NOMO-1 treated with DMSO at 0.1 percent for 48 hours (cell line): ENCODE measurements around the gene CEP128.

Experiments used
- DNase-seq: peaks from one replicate; lab custom pipeline; 2025; ENCODE audit not compliant: unreplicated experiment; lab: John Stamatoyannopoulos, UW

CEP128 gene

DNA sequence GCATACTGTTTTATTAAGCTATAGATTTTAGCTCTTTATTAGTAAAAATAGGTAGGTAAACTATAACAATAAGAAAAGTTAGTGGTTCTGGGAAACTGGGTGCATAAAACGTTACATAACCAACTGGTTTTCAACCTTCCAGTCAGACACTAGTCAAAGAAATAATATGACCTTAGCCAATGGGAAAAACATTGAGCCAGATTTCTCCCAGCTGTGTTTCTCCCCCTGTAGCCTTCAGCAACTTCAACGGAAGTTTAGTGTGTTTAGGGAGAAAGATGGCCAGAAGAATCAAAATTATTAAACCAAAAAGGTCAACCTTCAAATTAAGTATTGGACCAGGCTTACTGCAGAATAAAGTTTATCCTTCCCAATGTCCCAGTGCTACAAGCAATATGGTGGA, 446.8 kb downstream of the CEP128 start:
- DNase-seq: no peak

DNA sequence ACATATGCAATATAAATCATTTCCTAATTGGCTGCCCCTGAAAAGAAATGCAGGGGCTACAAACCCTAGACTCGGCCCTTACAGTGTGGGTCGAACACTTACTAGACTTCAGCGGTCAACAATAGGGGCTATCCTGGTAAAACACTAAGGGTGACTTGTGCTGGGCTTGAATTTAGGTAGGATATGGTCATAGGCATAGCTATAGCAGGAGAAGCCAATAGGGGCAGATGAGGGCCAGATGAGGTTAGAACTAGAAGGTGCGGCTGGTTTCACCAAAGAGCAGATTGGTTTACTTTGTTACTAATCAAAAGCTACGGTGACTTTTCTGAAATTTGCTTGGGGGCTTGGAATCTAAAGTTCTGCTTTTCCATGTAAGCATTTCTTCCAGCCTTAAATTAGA, 447.9 kb downstream of the CEP128 start:
- DNase-seq: no peak

DNA sequence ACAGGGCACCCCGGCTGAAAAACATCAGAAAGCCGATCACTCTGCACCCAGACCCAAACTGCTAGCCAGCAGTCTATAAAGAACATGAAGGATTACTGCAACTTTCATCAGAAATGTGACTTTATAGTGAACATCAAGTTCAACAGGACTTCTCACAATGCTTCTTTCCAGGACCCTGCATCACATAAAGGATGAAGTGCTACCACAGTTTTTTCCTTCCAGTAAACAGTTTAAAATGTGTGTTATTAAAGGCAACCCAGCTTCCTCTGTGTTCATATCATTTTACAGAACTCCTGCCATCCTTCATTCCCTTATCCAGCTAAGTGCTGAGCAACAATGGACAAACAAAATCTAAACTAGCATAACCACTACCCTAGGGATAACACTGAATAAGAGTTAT, 449.9 kb downstream of the CEP128 start:
- no peak for DNase-seq

DNA sequence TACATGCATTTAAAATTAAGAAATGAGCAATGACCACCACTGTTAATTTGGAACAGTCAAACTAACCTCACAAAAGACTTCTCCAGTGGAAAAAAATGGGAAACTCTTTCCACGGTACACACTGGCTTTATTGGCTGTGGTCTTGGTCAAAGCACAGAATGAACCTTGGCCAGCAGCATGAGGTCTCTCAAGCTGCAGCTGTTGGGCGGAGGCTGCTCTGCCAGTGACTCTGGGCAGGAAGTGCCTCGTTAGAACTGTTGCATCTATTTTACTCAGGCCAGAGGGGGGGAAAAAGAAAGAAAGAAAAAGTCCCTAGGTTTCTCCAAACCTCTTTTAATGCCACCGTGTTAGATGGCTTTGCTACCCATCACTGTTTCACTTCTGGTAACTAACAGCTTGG, 450.4 kb downstream of the CEP128 start:
- DNase-seq: no peak

DNA sequence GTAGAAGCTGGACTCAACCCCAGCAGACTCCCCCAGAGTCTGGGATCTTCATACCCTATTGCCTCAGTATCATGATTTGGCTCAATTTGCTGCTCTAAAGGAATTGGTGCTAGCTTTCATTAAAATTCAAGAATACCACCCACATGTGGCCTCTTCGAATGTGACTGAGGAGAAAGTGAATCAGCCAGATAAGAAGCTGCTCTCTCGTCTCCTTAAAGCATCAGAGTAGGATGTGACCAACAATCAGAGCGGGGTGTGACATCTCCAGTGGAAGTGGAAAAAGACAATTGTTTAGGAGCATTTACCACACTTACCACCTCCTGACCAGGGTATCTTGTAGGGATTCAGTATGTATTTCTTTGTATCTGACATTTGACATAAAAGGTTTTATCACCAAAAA, 452.0 kb downstream of the CEP128 start:
- no peak for DNase-seq

DNA sequence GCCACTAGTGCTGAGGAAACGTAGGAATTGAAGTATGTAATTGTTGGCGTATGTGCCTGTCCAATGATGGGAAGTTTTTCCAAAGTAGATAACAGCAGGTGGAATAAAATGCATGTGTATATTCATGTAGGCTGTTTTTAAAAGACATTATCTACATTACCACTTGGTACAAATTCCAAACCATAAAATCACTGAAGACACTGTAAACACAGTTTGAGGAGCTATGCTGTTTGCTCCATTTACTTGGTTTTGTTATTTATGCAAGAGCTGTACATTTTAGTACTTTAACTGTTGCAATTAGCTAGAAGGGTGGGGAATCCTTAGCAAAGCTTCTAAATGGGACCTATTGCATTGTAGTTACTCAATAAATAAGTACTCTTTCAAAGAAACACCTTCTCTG, 455.8 kb downstream of the CEP128 start:
- no peak for DNase-seq

DNA sequence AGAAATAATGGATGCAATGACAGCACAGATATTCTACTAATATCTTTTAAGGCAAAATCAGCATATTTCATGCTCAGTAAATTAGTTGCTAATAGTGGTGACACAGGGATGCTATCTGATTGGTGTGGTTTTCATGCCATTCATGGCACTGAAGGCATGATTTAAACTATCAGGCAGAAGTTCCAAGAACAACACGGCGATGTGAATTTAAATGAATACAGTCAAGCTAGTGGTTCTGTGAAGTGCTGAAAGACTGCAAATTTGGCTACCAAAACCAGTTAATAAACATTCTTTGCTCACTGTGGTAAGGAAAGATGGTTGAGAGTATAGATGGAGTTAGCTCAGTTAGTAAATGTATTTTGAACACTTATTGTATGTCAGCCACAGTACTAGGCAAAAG, 458.2 kb downstream of the CEP128 start:
- DNase-seq: no peak

DNA sequence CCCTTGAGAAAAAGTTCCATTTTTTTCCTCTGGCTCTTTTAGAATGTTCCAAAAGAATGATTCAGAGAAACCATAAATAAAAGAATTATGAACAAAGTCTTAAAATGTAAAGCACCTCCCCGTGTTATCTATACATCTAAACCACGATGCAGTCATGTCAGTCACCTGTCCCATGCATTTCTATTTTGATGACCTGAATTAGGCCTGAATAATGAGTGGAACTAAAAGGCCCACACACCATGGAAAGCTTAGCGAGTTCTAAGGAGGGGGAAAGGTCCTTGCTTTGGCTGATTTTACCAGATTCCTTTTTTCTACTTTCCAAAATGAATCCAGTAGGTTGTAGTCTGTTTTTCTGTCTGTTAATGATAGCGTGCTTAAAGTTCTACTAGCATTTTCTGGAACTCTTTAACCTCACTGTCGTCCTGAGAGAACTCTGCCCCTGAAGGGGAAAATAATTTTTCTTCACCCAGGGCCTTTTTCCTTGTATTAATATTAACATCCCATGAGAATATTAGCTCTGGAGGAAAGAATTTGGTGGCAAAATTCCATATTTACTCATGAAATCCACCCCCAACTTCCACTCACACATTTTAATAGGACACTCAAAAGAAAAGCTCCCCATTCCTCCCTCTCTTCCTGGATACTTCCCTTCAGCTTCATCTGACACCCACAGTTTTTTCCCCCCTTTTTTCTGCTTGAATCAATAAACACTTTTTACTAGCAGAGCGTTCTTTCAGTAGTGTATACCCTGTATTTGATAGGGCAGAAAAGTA, 464.0 kb downstream of the CEP128 start:
- DNase-seq: no peak

DNA sequence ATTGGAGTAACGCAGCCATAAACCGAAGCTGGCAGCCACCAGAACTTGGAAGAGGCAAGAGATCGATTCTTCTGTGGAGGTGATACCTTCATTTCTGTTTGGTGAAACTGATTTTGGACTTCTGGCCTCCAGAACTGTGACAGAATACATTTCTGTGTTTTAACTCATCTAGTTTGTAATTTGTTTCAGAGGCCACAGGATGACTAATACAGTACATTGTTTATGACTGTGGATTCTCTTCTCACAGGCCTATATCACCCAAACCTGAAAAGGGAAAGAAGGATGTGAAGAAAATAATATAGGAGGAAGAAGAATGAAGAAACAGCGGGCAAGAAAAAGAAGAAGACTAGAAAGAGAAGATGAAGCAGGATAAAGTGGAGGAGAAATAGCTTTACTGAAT, 466.5 kb downstream of the CEP128 start:
- DNase-seq: no peak

DNA sequence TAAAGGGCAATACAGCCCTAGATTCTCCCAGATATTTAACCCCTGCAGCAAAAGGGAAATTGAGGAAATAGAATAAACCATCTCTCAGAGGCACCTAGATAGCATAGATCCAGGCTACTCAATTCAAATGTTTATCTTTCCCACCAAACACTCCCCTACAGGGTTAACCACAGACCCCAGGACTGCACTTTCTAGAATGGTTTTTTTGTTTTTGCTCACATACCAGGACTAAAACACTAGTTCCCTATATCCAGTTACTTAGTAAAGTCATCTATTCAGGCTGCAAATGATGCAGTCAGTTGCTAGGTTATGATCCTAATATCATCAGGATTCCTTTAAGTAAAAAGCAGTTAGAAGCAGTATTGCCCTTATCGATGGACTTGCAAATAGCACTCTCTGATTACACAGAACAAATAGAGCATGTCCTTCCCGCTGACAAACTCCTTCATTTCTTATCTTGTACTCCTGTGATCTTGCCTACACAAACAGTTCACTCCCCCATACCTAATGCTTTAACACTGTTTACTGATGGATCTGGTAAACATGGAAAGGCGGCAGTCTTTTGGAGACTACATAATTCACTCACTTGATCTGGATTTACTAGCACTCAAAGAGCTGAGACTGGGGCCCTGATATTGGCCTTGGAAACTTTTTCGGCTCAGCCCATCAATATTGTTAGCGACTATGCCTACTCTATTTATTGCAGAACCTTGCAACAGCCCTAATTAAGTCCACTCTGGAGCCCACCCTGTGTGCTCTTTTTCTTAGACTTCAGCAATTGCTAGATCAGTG, 473.0 kb downstream of the CEP128 start:
- no peak for DNase-seq

DNA sequence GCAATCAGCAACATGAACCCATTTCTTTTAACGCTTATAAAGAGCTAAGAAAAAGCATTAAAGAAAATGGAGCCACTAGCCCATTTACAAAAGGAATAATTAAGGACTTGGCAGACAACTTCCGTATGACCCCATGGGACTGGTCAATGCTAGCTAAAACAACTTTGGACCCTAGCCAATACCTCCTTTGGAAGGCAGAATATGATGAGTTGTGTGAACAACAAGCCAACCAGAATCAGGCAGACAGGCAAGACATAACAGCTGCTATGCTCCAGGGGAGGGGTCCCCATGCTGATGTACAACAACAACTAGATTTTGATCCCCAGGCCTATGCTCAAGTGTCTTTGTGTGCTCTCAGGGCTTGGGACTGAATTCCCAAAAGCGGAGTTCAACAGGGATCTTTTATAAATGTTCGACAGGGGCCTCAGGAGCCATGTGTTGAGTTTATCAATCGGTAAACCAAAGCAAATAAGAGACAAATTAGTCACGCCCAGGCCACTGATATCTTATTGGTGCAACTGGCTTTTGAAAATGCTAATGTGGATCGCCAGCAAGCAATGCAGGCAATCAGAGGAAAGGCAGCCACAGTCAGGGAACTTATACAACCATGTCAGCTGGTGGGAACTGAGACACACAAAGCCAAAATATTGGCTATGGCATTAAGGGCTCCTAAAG, 475.9 kb downstream of the CEP128 start:
- DNase-seq: no peak

DNA sequence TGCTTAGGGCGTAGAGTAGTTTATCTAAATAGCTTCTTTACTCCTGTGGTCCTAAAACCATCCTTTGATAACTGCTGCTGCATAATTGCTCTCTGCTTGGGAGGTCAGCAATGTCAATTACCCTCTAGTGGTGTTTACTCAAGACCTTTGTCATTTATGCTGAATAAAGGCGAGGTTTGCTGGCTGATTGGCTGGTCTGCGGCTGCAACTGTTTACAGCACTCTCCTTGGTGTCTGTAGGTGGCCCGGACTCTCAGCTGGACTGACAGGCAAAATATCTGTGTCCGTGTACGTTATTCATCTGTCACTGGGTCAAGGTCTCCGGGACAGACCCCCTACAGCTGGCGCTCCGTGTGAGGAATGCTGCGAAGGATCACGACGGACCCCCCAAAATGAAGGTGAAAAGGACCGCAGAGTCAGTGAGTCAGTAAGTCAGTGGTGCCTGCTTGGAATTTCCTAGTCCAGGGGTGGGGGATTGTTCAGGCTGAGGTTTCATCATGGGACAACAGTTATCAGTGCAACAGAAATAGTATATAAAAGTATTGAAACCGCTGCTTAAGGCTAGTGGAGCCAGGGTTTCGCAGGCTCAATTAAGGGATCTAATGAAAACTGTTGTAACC, 476.9 kb downstream of the CEP128 start:
- DNase-seq: no peak

DNA sequence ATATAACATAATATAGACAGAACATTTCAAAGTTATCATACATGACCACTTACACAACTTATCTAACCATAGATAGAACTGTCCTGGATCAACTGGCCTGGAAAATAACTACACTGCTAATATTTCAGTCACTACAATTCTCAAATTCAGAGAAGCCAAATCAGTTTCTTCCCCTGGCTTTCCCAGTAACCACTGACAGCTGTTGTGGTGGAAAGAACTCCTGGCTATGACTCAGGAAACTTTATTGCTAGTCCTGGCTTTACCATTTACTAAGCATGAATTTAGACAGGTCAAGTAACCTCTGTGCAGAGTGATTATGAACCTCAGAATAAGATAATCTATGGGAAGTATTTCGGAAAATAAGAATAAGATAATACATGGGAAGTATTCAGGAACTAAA, 485.3 kb downstream of the CEP128 start:
- no peak for DNase-seq

DNA sequence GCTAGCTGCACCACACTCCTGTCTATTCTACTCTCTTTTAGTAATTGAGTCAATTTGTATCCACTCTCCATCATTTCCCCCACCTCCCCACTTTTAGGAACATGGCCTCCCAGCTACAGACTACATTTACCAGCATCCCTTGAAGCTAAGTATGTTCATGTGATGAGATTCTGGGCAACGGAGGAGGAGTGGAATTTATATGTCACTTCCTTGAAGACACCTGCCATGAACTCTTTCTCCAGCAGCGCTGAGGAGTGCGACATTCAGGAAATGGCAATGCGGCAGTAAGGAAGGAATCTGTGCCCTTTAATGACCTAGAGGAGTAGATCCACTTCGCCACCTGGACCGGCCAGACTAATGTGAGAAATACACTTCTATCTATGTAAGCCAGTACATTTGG, 486.5 kb downstream of the CEP128 start:
- no peak for DNase-seq

DNA sequence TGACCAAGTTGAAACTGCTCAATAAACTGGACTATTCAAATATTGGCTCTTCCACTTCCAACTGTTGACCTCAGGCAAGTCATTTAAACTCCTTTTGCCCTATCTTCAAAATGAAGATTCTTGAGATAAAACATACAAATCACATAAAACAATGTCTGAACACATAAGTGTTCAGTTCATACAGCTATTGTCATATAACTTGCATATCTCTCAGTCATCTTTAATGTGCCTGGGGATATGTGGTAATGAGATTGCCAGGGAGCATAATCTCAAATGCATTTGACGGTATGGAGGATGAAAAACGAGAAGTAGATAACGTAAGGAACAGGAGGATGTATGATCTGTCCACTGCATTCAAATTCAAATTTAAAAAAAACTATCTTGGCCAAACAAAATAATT, 493.3 kb downstream of the CEP128 start:
- DNase-seq: no peak

DNA sequence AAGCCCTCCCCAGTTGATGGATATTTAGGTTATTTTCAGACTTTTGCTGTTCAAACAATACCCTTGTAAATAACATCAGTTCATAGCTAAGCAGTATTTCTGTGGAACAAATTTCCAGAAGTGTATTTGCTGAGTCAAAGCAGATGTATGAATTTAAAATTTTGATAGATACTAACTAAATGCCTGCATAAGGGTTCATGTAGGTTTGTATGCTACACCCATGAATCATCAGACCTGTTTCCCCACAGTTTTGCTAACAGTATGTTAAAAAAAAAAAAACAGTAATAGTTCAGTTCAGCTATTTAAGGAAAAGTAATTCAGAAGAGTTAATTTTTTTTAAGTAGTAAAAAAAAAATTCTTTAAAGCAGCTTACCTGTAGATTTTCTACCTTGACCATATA, 494.1 kb downstream of the CEP128 start:
- DNase-seq: no peak
